ENCODE results near the gene APOL2. TPM values are rescaled to one million over a fixed set of nuclear protein-coding genes. Genes with fewer than 3 reads are reported as not detected.

The APOL2 gene
- total and polyA plus RNA-seq, 10 of the 15 experiments (the other 5 are each of a cell fraction or from before 2014, with no cell fraction given): 4.4 to 39.9 (median 25.0) TPM

- no peak for TF ChIP-seq FOXM1 (IDR thresholded peaks at IDR 0.05; ENCODE audit: low read depth, low read length)
- TF ChIP-seq USF1 (IDR thresholded peaks at IDR 0.05; ENCODE audit: borderline replicate concordance, extremely low read length, insufficient read depth, low read depth, low read length): no peak
- no peak for TF ChIP-seq STAT3 (IDR thresholded peaks at IDR 0.05; ENCODE audit: low read depth, low read length)
- Histone ChIP-seq H3K9ac (ENCODE audit: control insufficient read depth, insufficient read depth, low read length) (no peak overlapping the region), H3K27me3 (replicated peaks in 1 of 2; ENCODE audit: control insufficient read depth in 2 of 2, insufficient read depth in 2 of 2, low read length in 1 of 2) (no peaks in the 10 kb centered on the region), H2AFZ (ENCODE audit: control insufficient read depth, low read depth, low read length) (no peak overlapping the region), H3K79me2 (ENCODE audit: control insufficient read depth, insufficient read depth, low read length) (peaks cover 43% of the 10 kb centered on the region), H3K9me3 (replicated peaks; ENCODE audit: control insufficient read depth, insufficient read depth, low read length) (no peaks in the 10 kb centered on the region; the same call in 2 of the 3 replicates), H3K36me3 (ENCODE audit: control insufficient read depth in 2 of 2, insufficient read depth in 2 of 2, low read length in 1 of 2) (peaks cover 6 to 26% of the 10 kb centered on the region in 2 experiments; a peak in 3 of 4 replicates), H3K4me1 (ENCODE audit: control insufficient read depth, insufficient read depth, low read length) (peaks cover 30% of the 10 kb centered on the region), H3K4me2 (ENCODE audit: control insufficient read depth, insufficient read depth) (peak overlapping the region; percentile 60), H3K4me3 (peak overlapping the region; percentile 21; the same call in 1 of the 2 replicates), H3K27ac (ENCODE audit: control insufficient read depth, insufficient read depth) (no peak overlapping the region), H4K20me1 (ENCODE audit: control insufficient read depth, insufficient read depth) (no peaks in the 10 kb centered on the region)
- ChIA-PET CTCF (interaction anchor here (2.0 to 6.6 kb wide), 2 partner anchors 40 to 42 kb away, joined by 9 to 55 read pairs; no protein-coding TSS in a partner anchor), POLR2A (interaction anchor here (1.3 kb wide), 1 partner anchor 18 kb away, joined by 4 read pairs; the partner anchor contains the start of gene APOL1), SMC1A (ENCODE audit: uncharacterized antibody, unreplicated experiment) (interaction anchor here (1.5 to 9.5 kb wide), 3 partner anchors 9 to 51 kb away, joined by 3 to 165 read pairs (median 6); partner anchors contain the start of gene APOL1), RAD21 (ENCODE audit: unreplicated experiment) (interaction anchor here (1.0 kb wide), 1 partner anchor 19 kb away, joined by 3 read pairs; no protein-coding TSS in a partner anchor)
- DNase-seq (ENCODE audit: low read depth, low spot score) (no peak), ATAC-seq (no peak), FAIRE-seq (no peak)
- in situ Hi-C loops (cut with MboI): no loop called here
- intact Hi-C loops (cut with micrococcal nuclease; ENCODE audit: unreplicated experiment): loop anchor here (5.0 kb wide), 1 partner anchor 42 kb away; no protein-coding TSS in a partner anchor
- no TSS peak for BruUV-seq (replicated peaks)
- WGBS (ENCODE audit: insufficient coverage, insufficient replicate concordance, low lambda C conversion rate, missing lambda C conversion rate): 89% methylated on average over 2 of the region's 2 CpGs
These were observed 4.4 kb downstream of the APOL2 start for GRCh38 chr22:36234919-36235318.

GRCh38 chr22:36234213-36234612 is 5.1 kb downstream of the APOL2 start:
- intact Hi-C loops (cut with micrococcal nuclease; ENCODE audit: unreplicated experiment) (no loop called here), in situ Hi-C loops (cut with MboI) (no loop called here)
- H3K4me2 ChIP-seq (ENCODE audit: control insufficient read depth, insufficient read depth): no peak overlapping the region
- 100% methylated on average over 2 of the region's 2 CpGs for WGBS (ENCODE audit: insufficient coverage, insufficient replicate concordance, low lambda C conversion rate, missing lambda C conversion rate)
- H3K4me1 ChIP-seq (ENCODE audit: control insufficient read depth, insufficient read depth, low read length): peaks cover 26% of the 10 kb centered on the region
- no peak overlapping the region for H2AFZ ChIP-seq (ENCODE audit: control insufficient read depth, low read depth, low read length)
- peaks cover 6 to 26% of the 10 kb centered on the region in 2 experiments; a peak in 3 of 4 replicates for H3K36me3 ChIP-seq (ENCODE audit: control insufficient read depth in 2 of 2, insufficient read depth in 2 of 2, low read length in 1 of 2)
- no peak overlapping the region for H3K27ac ChIP-seq (ENCODE audit: control insufficient read depth, insufficient read depth)
- ChIA-PET POLR2A (interaction anchor here (1.3 kb wide), 1 partner anchor 18 kb away, joined by 4 read pairs; the partner anchor contains the start of gene APOL1), RAD21 (ENCODE audit: unreplicated experiment) (no interaction called here), SMC1A (ENCODE audit: uncharacterized antibody, unreplicated experiment) (interaction anchor here (1.5 to 9.5 kb wide), 3 partner anchors 10 to 52 kb away, joined by 3 to 165 read pairs (median 6); partner anchors contain the start of gene APOL1), CTCF (interaction anchor here (1.2 to 1.5 kb wide), 3 partner anchors 16 to 52 kb away, joined by 3 to 5 read pairs (median 4); no protein-coding TSS in a partner anchor)
- H3K9ac ChIP-seq (ENCODE audit: control insufficient read depth, insufficient read depth, low read length): no peak overlapping the region
- BruUV-seq (replicated peaks): TSS peak; percentile 1
- no peaks in the 10 kb centered on the region for H4K20me1 ChIP-seq (ENCODE audit: control insufficient read depth, insufficient read depth)
- H3K79me2 ChIP-seq (ENCODE audit: control insufficient read depth, insufficient read depth, low read length): peaks cover 40% of the 10 kb centered on the region
- FAIRE-seq (no peak), DNase-seq (ENCODE audit: low read depth, low spot score) (no peak), ATAC-seq (no peak)
- H3K9me3 ChIP-seq (replicated peaks; ENCODE audit: control insufficient read depth, insufficient read depth, low read length): no peaks in the 10 kb centered on the region; the same call in 2 of the 3 replicates
- H3K4me3 ChIP-seq: no peak overlapping the region
- no peaks in the 10 kb centered on the region for H3K27me3 ChIP-seq (replicated peaks in 1 of 2; ENCODE audit: control insufficient read depth in 2 of 2, insufficient read depth in 2 of 2, low read length in 1 of 2)
- no peak for TF ChIP-seq JUND (IDR thresholded peaks at IDR 0.05; ENCODE audit: low read depth, low read length)
- TF ChIP-seq SUZ12 (IDR thresholded peaks at IDR 0.05; ENCODE audit: unreplicated experiment): no peak
- TF ChIP-seq NKRF (conservative IDR thresholded peaks at IDR 0.05): no peak
- TF ChIP-seq E2F8 (IDR thresholded peaks at IDR 0.05; ENCODE audit: low read depth, partially characterized antibody): no peak
- no peak for TF ChIP-seq TCF3 (IDR thresholded peaks at IDR 0.05; ENCODE audit: borderline replicate concordance, insufficient read depth, low read depth, low read length)
- no peak for TF ChIP-seq POU2F2 (IDR thresholded peaks at IDR 0.05; ENCODE audit: borderline replicate concordance, low read depth, low read length)
- no peak for TF ChIP-seq ZNF207 (IDR thresholded peaks at IDR 0.05; ENCODE audit: borderline replicate concordance)
